GM19438 (cell line): ENCODE measurements around the gene CACNB2.
A peak's percentile ranks its signal among the peaks of the same experiment; 100 is the strongest.

Source experiments
- ATAC-seq: cut with Tn5 transposase; IDR thresholded peaks from one replicate; pipeline ENCODE4 v1.9.1; 2021; ENCODE audit warnings: low read depth; ENCODE audit not compliant: unreplicated experiment

CACNB2 gene

GRCh38 chr10:18486438-18486837 is 346.2 kb downstream of the CACNB2 start:
- ATAC-seq = no peak

- no peak for ATAC-seq
Measured at GRCh38 chr10:18490755-18491154, 350.5 kb downstream of the CACNB2 start.

- ATAC-seq = no peak
Measured at GRCh38 chr10:18497806-18498369, 357.7 kb downstream of the CACNB2 start.

DNA sequence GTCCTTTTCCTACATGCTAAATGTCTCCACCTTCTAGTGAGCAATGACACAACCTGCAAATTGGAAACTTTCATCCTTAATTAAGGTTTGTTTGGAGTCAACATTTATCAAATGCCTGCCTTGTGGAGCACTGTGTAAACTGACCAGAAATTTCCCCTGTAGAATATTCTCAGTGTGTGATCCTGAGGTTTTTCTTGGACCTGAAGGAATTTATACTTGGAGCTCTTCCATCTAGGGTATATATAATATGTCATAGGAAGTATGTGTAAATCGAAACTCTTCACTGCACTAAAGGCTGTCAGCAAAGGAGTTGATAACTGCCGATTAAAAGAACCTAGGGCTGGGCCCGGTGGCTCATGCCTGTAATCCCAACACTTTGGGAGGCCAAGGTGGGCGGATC is 358.8 kb downstream of the CACNB2 start:
- no peak for ATAC-seq

DNA sequence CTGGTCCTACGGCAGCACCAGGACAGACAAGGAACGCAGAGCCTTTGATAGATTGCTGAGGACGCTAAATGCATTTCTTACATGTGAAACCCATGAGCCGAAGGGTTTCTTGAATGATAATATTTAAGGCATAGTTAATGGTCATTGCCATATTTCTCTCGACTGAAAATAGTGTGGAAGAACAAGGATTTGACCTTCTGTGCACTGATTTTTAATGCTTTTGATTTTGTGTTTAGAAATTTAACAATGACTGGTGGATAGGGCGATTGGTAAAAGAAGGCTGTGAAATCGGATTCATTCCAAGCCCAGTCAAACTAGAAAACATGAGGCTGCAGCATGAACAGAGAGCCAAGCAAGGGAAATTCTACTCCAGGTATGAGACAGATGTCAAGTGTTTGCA is 360.4 kb downstream of the CACNB2 start:
- no peak for ATAC-seq

DNA sequence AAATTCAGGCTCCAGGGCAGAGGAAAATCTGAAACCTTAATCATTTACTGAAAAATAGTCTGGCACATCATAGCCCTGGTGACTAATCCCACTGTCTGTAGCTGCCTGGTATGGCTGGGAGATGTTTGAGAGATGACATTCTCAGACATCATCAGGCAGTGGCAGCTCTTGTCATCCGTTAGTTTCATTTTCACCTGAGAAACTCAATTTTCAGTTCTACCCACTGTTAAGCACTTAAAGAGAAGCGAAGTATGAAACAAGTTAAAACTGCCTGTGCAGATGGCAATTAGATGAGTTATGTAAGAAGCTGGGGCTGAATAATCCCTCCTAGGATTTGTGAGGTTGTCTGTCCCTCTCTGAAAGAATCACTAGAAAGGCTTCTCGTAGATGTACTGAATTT is 361.0 kb downstream of the CACNB2 start:
- peak; percentile 86 for ATAC-seq

DNA sequence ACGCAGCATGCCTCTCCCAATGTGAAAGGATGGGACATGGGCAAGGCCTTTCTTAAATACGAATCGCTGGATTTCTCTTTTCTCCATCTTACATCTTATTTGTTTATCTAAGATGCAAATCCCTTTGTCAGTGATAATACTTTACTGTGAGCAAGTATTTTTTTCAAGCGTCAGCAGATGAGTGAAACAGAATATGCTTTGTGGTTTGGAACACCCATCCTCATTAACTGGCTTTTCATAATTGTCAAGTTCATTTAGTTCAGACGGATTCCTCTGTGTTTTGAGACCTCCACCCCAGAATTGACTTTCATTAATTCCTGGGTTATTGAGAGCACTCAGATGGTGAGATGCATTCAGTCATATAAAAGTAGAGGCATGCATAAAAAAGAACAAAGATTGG is 361.4 kb downstream of the CACNB2 start:
- ATAC-seq = no peak

DNA sequence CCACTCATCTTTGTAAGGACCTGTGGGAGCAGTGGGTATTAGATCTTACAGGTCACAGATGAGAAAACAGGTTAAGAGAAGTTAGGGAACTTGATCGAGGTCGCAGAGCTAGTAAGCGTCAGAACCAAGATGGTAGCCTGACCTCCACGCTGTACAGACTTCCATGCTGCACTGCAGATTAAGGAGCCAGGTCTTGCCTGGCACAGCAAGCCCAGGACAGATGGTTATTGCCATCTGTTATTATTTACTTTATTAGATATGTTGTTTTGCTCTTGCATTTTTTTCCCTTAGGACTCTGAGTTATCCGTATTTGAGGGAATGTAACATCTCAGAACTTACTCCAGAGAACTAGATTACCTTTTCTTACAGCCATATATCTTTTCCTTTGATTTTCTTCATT is 363.9 kb downstream of the CACNB2 start:
- no peak for ATAC-seq

- ATAC-seq = no peak
Measured at GRCh38 chr10:18505456-18506118, 365.4 kb downstream of the CACNB2 start.

DNA sequence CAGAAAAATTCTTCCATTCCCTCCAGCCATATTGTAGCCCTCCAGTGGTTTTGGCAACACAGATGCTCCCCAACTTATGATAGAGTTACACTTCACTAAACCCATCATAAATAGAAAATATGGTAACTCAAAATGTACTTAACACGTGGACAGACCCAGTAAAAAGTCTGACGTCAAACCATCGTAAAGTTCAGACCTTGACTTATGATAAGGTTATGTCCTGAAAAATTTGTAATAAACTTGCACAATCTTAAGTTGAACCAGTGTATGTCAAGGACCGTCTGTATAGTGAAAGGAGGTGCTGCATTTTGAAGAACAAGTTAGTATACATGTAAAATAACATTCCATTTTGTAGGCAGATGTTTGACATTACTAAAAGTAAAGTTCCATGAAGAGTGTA is 368.4 kb downstream of the CACNB2 start:
- no peak for ATAC-seq

- ATAC-seq = no peak
Measured at GRCh38 chr10:18514537-18514936, 374.3 kb downstream of the CACNB2 start.

DNA sequence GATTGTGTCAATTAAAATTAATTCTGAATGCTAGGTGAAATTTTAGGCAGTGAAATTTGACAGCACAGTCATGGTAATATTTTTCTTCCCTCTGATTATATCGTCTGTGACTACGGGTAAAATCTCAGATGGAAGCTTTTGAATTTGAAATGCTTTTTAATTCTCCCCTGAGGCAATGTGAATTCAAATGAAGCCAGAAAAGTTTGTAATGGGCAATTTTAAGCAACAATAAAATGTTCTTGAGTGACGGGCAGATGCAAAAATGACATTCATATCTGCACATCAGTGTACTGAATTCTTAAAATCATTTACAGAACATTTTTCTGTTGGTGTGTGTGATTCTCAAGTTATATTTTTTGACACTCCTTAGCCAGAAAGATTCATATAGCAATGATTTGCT is 376.6 kb downstream of the CACNB2 start:
- ATAC-seq = no peak

DNA sequence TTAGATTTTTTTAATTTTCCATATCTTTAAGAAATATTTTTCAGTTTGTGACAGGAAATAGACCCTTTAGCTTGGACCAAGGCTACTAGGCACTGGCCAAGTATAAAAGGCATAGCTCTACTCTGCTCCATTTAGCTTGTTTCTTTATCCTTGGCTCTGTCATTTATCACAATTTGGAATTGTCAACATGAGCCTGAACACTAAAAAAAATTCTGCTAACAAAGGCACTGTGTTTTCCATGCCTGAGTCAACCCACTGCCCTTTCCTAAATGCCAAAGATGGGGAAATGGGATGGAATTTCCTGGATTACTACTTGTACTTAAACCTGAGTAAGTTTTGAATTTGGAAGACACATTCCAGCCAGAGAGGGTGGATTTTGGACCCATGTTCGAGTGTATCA is 382.8 kb downstream of the CACNB2 start:
- no peak for ATAC-seq

- ATAC-seq = no peak
Measured at GRCh38 chr10:18523858-18524257, 383.6 kb downstream of the CACNB2 start.

GRCh38 chr10:18527687-18528086 is 387.5 kb downstream of the CACNB2 start:
- no peak for ATAC-seq

GRCh38 chr10:18528292-18528691 is 388.1 kb downstream of the CACNB2 start:
- no peak for ATAC-seq

DNA sequence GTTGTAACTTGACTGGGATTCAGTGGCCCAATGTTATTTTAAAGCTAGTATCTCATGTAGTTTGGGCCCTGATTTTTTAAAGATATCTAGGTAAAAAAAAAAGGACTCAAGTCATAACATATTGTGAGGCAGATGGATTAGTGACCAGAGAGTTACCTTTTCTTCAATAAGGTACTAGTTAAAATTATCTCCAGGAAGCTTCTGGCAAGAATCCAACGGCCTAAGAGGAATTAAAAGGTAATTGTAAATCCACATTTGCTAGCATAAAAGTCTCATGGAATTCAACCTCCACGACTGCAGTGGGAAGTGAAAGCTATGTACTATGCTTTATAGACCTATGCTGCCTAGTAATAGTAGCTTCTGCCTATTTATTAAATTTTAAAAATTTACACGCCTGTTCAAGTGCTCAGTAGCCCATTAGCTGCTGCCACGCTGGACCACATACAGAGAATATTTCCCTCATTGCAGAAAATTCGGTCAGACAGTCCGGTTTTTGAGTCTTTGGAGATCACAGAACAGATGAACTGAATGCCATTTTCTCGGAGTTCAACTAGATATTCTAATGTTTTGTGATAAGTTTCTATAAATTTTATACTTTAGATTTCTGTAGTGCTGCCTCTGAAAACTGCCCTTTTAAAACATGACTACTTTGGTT is 392.8 kb downstream of the CACNB2 start:
- no peak for ATAC-seq

DNA sequence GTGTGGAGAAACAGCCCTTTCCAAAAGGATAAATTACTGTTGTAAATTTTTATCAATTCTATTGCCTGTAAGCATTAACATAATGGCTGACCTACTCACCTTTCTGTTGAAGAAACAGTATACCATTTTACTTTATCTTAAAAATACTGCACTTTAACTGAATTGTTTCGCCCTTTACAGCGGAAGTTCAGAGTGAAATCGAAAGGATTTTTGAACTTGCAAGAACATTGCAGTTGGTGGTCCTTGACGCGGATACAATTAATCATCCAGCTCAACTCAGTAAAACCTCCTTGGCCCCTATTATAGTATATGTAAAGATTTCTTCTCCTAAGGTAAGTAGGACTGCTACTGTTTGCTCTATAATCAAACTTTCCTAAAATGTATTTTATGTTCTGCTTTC is 393.7 kb downstream of the CACNB2 start:
- ATAC-seq = no peak

- ATAC-seq = no peak
Measured at GRCh38 chr10:18539335-18539734, 399.1 kb downstream of the CACNB2 start.

GRCh38 chr10:18540195-18540594 is 400.0 kb downstream of the CACNB2 start:
- no peak for ATAC-seq

DNA sequence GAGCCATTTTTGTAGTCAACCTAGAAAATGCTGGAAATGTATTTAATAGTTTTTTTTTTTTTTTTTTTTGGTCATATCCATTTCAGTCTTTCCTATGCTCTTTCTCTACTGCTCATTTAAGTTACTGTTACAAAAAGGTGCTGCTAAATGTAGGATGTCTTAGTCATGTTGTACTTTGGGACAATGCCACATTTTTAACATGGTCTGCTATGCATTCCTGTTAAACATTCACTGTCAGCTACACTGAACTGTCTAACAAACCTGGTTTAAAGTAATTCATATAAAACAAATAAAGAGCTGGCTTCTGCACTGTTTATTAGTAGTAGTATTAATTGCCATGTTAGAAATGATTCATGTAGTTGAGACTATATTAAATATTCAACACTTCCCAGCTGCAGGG is 402.6 kb downstream of the CACNB2 start:
- no peak for ATAC-seq

- ATAC-seq = no peak
Measured at GRCh38 chr10:18545621-18546305, 405.5 kb downstream of the CACNB2 start.
